H9 (cell line): ENCODE results near the gene AIPL1. TPM values are rescaled to one million over a fixed set of nuclear protein-coding genes. Genes with fewer than 3 reads are reported as not detected.
A peak's percentile ranks its signal among the peaks of the same experiment; 100 is the strongest.

Source experiments
- DNase-seq: peaks from one replicate; pipeline ENCODE4 v3.0.0-alpha.2; 2017
- H2AFZ ChIP-seq: one replicate; pipeline ENCODE4 v1.6.1; 2013; ENCODE audit warnings: mild to moderate bottlenecking, low read length, control low read depth, moderate library complexity
- H2AK5ac ChIP-seq: 2 replicates; pipeline ENCODE4 v1.6.1; 2013; ENCODE audit warnings: low read length, control low read depth, mixed read lengths; ENCODE audit not compliant: insufficient read length
- H2BK120ac ChIP-seq: one replicate; pipeline ENCODE4 v1.6.1; 2013; ENCODE audit warnings: low read depth, mild to moderate bottlenecking, low read length, control low read depth, inconsistent platforms; ENCODE audit not compliant: poor library complexity, severe bottlenecking
- H2BK12ac ChIP-seq: 2 replicates; pipeline ENCODE4 v1.6.1; 2013; ENCODE audit warnings: low read length, control low read depth, mixed read lengths, low read depth; ENCODE audit not compliant: insufficient read length
- H2BK15ac ChIP-seq: 2 replicates; pipeline ENCODE4 v1.6.1; 2013; ENCODE audit warnings: low read depth, low read length, control low read depth
- H2BK20ac ChIP-seq: one replicate; pipeline ENCODE4 v1.6.1; 2013; ENCODE audit warnings: low read depth, mild to moderate bottlenecking, low read length, control low read depth, inconsistent platforms; ENCODE audit not compliant: poor library complexity, severe bottlenecking
- H2BK5ac ChIP-seq: 2 replicates; pipeline ENCODE4 v1.6.1; 2013; ENCODE audit warnings: low read length, control low read depth, mixed read lengths; ENCODE audit not compliant: insufficient read length
- H3K14ac ChIP-seq: 2 replicates; pipeline ENCODE4 v1.6.1; 2013; ENCODE audit warnings: low read length, control low read depth; ENCODE audit not compliant: insufficient read depth
- H3K18ac ChIP-seq: 2 replicates; pipeline ENCODE4 v1.6.1; 2013; ENCODE audit warnings: low read depth, mild to moderate bottlenecking, mixed read lengths, low read length, control low read depth; ENCODE audit not compliant: insufficient read length
- H3K23ac ChIP-seq: 2 replicates; pipeline ENCODE4 v1.6.1; 2013; ENCODE audit warnings: low read length, control low read depth, mixed read lengths, low read depth; ENCODE audit not compliant: insufficient read length
- H3K23me2 ChIP-seq: 2 replicates; pipeline ENCODE4 v1.6.1; 2013; ENCODE audit warnings: low read depth, mild to moderate bottlenecking, mixed read lengths, low read length, control low read depth; ENCODE audit not compliant: insufficient read length, poor library complexity, severe bottlenecking
- H3K27ac ChIP-seq: 2 replicates; pipeline ENCODE4 v1.5.1; 2013; ENCODE audit warnings: low read length, control low read depth, mixed read lengths, low read depth; ENCODE audit not compliant: insufficient read length
- H3K27me3 ChIP-seq: 2 replicates; pipeline ENCODE4 v1.6.1; 2013; ENCODE audit warnings: low read length, control low read depth, inconsistent platforms; ENCODE audit not compliant: insufficient read depth
- H3K4ac ChIP-seq: 2 replicates; pipeline ENCODE4 v1.6.1; 2013; ENCODE audit warnings: low read depth, mild to moderate bottlenecking, control low read depth, inconsistent platforms, low read length, moderate library complexity
- H3K4me1 ChIP-seq: 2 replicates; pipeline ENCODE4 v1.6.1; 2013; ENCODE audit warnings: low read length, control low read depth, inconsistent platforms; ENCODE audit not compliant: insufficient read depth
- H3K4me2 ChIP-seq: 2 replicates; pipeline ENCODE4 v1.6.1; 2013; ENCODE audit warnings: low read length, control low read depth, mixed read lengths; ENCODE audit not compliant: insufficient read length, insufficient read depth
- H3K56ac ChIP-seq: 2 replicates; pipeline ENCODE4 v1.6.1; 2013; ENCODE audit warnings: low read depth, mild to moderate bottlenecking, mixed read lengths, low read length, control low read depth; ENCODE audit not compliant: insufficient read length
- H3K79me1 ChIP-seq: 2 replicates; pipeline ENCODE4 v1.6.1; 2013; ENCODE audit warnings: low read depth, mild to moderate bottlenecking, moderate library complexity, low read length, control low read depth, inconsistent platforms; ENCODE audit not compliant: insufficient read depth, poor library complexity, severe bottlenecking
- H3K79me2 ChIP-seq: 2 replicates; pipeline ENCODE4 v1.6.1; 2013; ENCODE audit warnings: low read length, control low read depth, inconsistent platforms; ENCODE audit not compliant: insufficient read depth
- H3K9ac ChIP-seq: 2 replicates; pipeline ENCODE4 v1.6.1; 2013; ENCODE audit warnings: low read length, control low read depth, mixed read lengths; ENCODE audit not compliant: insufficient read length; ENCODE audit errors: extremely low read depth
- H3K9me3 ChIP-seq: one replicate; pipeline ENCODE4 v1.6.1; 2013; ENCODE audit warnings: low read depth, low read length, inconsistent platforms; ENCODE audit not compliant: control insufficient read depth
- H3T11ph ChIP-seq: one replicate; pipeline ENCODE4 v1.6.1; 2013; ENCODE audit warnings: mild to moderate bottlenecking, low read length, control low read depth, inconsistent platforms
- H4K20me1 ChIP-seq: one replicate; pipeline ENCODE4 v1.6.1; 2013; ENCODE audit not compliant: control insufficient read depth, insufficient read length, insufficient read depth
- H4K5ac ChIP-seq: 2 replicates; pipeline ENCODE4 v1.6.1; 2013; ENCODE audit warnings: low read depth, mild to moderate bottlenecking, mixed read lengths, low read length, control low read depth; ENCODE audit not compliant: insufficient read length
- H4K8ac ChIP-seq: replicated peaks from 2 replicates; pipeline ENCODE4 v1.6.1; 2013; ENCODE audit warnings: low read length, control low read depth, mixed read lengths, low read depth; ENCODE audit not compliant: insufficient read length
- H4K91ac ChIP-seq: 2 replicates; pipeline ENCODE4 v1.6.1; 2013; ENCODE audit warnings: low read depth, mild to moderate bottlenecking, moderate library complexity, mixed read lengths, low read length, control low read depth; ENCODE audit not compliant: insufficient read length
- H3K27ac Mint-ChIP-seq, 3 experiments: 2 replicates in 2 of 3; 3 replicates in 1 of 3; pipeline ENCODE4 v1.8.0; 2020 to 2021; ENCODE audit warnings: mixed read lengths in 3 of 3, mild to moderate bottlenecking in 1 of 3, moderate library complexity in 1 of 3
- H3K27me3 Mint-ChIP-seq: 2 replicates; pipeline ENCODE4 v1.8.0; 2021; ENCODE audit warnings: low read depth, mild to moderate bottlenecking, moderate library complexity, mixed read lengths
- H3K36me3 Mint-ChIP-seq, 3 experiments: 2 replicates in 2 of 3; 3 replicates in 1 of 3; pipeline ENCODE4 v1.8.0; 2020 to 2021; ENCODE audit warnings: low read depth in 3 of 3, mixed read lengths in 3 of 3; ENCODE audit not compliant: insufficient read depth in 1 of 3
- H3K4me1 Mint-ChIP-seq, 2 experiments: 2 replicates each; pipeline ENCODE4 v1.8.0; 2020; ENCODE audit warnings: mixed read lengths in 2 of 2
- H3K4me3 Mint-ChIP-seq, 2 experiments: 2 replicates in 1 of 2; 3 replicates in 1 of 2; pipeline ENCODE4 v1.8.0; 2020 to 2021; ENCODE audit warnings: mild to moderate bottlenecking in 2 of 2, mixed read lengths in 2 of 2, moderate library complexity in 1 of 2
- H3K9me3 Mint-ChIP-seq, 2 experiments: 2 replicates in 1 of 2; 3 replicates in 1 of 2; pipeline ENCODE4 v1.8.0; 2020; ENCODE audit warnings: mild to moderate bottlenecking in 2 of 2, mixed read lengths in 2 of 2, moderate library complexity in 1 of 2
- whole genome bisulfite sequencing: extraction: QIAGEN DNeasy Blood & Tissue Kit; methylation state at CpG from one replicate; pipeline ENCODE4 v1.1.7; 2013; ENCODE audit warnings: missing lambda C conversion rate, low lambda C conversion rate, mixed read lengths; ENCODE audit not compliant: insufficient read length; ENCODE audit errors: extremely low coverage; 5-methylcytosine and 5-hydroxymethylcytosine counted together
- total RNA-seq: library from RNA; stranded (reverse); gene quantifications from 2 replicates; pipeline ENCODE4 v1.2.1, GENCODE V29; 2021
- TF ChIP-seq, protein P1 (sequence below): fragments of 200-600 bp; sonication (generic); conservative IDR thresholded peaks from 3 replicates; pipeline ENCODE4 v1.8.0; 2021; ENCODE audit warnings: antibody characterized with exemption, mild to moderate bottlenecking

AIPL1 gene
- total RNA-seq, 1 experiment from 2014 or later: 0.57 TPM

DNA sequence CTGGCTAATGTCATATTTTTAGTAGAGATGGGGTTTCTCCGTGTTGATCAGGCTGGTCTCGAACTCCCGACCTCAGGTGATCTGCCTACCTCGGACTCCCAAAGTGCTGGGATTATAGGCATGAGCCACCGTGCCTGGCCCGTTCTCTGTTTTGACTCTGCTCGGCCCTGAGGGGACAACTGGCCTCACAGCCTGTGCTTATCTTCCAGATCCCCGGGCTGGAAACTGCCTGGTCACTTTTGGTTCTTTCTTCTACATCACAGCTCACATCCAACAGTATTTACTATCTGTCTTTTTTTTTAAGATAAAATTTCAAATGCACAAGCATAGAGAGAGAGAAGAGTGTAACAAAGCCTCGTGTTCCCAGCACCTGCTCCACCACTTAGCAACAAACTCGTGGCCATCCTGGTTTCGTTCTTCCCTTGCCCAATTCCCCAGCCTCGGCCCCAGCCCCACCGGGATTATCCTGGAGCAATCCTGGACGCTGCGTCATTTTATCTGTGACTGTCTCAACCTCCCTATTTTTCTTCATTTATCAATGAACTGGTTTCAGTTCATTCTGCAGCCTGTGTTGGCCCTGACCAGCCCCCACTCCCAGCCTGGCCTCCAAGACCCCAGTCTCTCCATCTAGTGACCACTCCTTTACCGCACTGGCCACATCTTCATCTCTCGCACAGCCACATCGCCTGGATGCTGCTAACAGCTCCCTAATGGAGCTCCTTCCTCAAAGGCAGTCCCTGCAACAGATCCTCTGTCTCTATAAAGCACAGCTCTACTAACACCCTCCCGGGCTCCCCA, 30.5 kb upstream of the AIPL1 start:
- no peaks in the 10 kb centered on the region for H3K79me1 ChIP-seq
- H3K56ac ChIP-seq: no peak overlapping the region
- H3K27ac ChIP-seq: no peak overlapping the region
- H3K4ac ChIP-seq: no peak overlapping the region
- no peak overlapping the region for H4K5ac ChIP-seq
- no peak overlapping the region for H3K14ac ChIP-seq
- Mint-ChIP-seq H3K4me1 (peaks cover 29 to 42% of the 10 kb centered on the region in 2 experiments), H3K4me3 (no peak overlapping the region), H3K27ac (peak overlapping the region in 2 of 3 experiments; percentile 27 to 54; a peak in 2 of 7 replicates), H3K27me3 (peaks cover 2% of the 10 kb centered on the region; the same call in 1 of the 2 replicates), H3K36me3 (no peaks in the 10 kb centered on the region; a peak in 2 of 7 replicates), H3K9me3 (peaks cover 0 to 3% of the 10 kb centered on the region in 2 experiments; a peak in 2 of 5 replicates)
- no peak overlapping the region for H3K4me2 ChIP-seq
- H3K23me2 ChIP-seq: no peaks in the 10 kb centered on the region
- H2BK120ac ChIP-seq: no peak overlapping the region
- no peak overlapping the region for H3T11ph ChIP-seq
- WGBS: no CpG with 5 or more reads among the region's 19 CpGs
- H3K9ac ChIP-seq: no peak overlapping the region
- TF ChIP-seq, protein P1, sequence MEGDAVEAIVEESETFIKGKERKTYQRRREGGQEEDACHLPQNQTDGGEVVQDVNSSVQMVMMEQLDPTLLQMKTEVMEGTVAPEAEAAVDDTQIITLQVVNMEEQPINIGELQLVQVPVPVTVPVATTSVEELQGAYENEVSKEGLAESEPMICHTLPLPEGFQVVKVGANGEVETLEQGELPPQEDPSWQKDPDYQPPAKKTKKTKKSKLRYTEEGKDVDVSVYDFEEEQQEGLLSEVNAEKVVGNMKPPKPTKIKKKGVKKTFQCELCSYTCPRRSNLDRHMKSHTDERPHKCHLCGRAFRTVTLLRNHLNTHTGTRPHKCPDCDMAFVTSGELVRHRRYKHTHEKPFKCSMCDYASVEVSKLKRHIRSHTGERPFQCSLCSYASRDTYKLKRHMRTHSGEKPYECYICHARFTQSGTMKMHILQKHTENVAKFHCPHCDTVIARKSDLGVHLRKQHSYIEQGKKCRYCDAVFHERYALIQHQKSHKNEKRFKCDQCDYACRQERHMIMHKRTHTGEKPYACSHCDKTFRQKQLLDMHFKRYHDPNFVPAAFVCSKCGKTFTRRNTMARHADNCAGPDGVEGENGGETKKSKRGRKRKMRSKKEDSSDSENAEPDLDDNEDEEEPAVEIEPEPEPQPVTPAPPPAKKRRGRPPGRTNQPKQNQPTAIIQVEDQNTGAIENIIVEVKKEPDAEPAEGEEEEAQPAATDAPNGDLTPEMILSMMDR: no peak
- H3K18ac ChIP-seq: no peak overlapping the region
- H2AFZ ChIP-seq: no peak overlapping the region
- no peak overlapping the region for H2BK15ac ChIP-seq
- no peaks in the 10 kb centered on the region; the same call in 1 of the 2 replicates for H3K27me3 ChIP-seq
- no peak overlapping the region for H2BK12ac ChIP-seq
- no peak for DNase-seq
- H4K8ac ChIP-seq: no peak overlapping the region
- no peaks in the 10 kb centered on the region for H3K79me2 ChIP-seq
- H4K91ac ChIP-seq: no peak overlapping the region
- H3K23ac ChIP-seq: no peak overlapping the region
- no peak overlapping the region for H2AK5ac ChIP-seq
- H2BK5ac ChIP-seq: no peak overlapping the region
- no peak overlapping the region for H2BK20ac ChIP-seq
- H4K20me1 ChIP-seq: no peaks in the 10 kb centered on the region
- peaks cover 8% of the 10 kb centered on the region; the same call in 1 of the 2 replicates for H3K4me1 ChIP-seq
- no peaks in the 10 kb centered on the region for H3K9me3 ChIP-seq
